Sigmoid colon (tissue), 4 donors: ENCODE results near the gene SH2D6.
"Not testable (repeated sequence)": the region's sequence is repeated elsewhere in the genome, so short reads cannot be mapped to it uniquely, and the experiment has no call there.

Experiments used
- POLR2A ChIP-seq, 2 donors: fragments of 450-650 bp; IDR thresholded peaks; one replicate each; pipeline ENCODE4 v1.6.1; 2016; ENCODE audit warnings: antibody characterized with exemption in 2 of 2, mild to moderate bottlenecking in 2 of 2, moderate library complexity in 2 of 2
- POLR2AphosphoS5 ChIP-seq, 4 donors: sonication (generic); formaldehyde crosslinking; IDR thresholded peaks; one replicate each; pipeline ENCODE4 v1.6.1; 2017; ENCODE audit warnings: antibody characterized with exemption in 4 of 4
- TF ChIP-seq, protein P1 (sequence below), 4 experiments: fragments of 450-650 bp in 3 of 4; fragments of 200-600 bp in 1 of 4; IDR thresholded peaks; one replicate each; pipeline ENCODE4 v1.5.1; 2016 to 2019; ENCODE audit warnings: antibody characterized with exemption in 4 of 4, mild to moderate bottlenecking in 3 of 4, moderate library complexity in 2 of 4

DNA sequence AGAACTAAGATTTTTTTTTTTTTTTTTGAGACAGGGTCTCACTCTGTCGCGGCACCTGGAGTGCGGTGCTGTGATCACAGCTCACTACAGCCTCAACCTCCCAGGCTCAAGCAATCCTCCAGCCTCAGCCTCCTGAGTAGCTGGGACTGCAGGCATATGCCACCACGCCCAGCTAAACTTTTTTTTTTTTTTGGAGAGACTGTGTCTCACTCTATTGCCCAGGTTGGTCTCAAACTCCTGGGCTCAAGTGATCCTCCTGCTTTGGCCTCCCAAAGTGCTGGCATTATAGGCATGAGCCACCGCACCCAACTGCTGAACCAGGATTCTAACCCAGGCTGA lies 4.1 kb upstream of the SH2D6 start:
- TF ChIP-seq, protein P1, sequence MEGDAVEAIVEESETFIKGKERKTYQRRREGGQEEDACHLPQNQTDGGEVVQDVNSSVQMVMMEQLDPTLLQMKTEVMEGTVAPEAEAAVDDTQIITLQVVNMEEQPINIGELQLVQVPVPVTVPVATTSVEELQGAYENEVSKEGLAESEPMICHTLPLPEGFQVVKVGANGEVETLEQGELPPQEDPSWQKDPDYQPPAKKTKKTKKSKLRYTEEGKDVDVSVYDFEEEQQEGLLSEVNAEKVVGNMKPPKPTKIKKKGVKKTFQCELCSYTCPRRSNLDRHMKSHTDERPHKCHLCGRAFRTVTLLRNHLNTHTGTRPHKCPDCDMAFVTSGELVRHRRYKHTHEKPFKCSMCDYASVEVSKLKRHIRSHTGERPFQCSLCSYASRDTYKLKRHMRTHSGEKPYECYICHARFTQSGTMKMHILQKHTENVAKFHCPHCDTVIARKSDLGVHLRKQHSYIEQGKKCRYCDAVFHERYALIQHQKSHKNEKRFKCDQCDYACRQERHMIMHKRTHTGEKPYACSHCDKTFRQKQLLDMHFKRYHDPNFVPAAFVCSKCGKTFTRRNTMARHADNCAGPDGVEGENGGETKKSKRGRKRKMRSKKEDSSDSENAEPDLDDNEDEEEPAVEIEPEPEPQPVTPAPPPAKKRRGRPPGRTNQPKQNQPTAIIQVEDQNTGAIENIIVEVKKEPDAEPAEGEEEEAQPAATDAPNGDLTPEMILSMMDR (IDR thresholded peaks at IDR 0.05): not testable (repeated sequence)
- TF ChIP-seq POLR2A, POLR2AphosphoS5 (IDR thresholded peaks at IDR 0.05): not testable (repeated sequence)
